GM18858 (cell line): ENCODE measurements around the gene C1QTNF3.
"Not testable (repeated sequence)": the region's sequence is repeated elsewhere in the genome, so short reads cannot be mapped to it uniquely, and the experiment has no call there.

Source experiments
- ATAC-seq: cut with Tn5 transposase; IDR thresholded peaks from one replicate; pipeline ENCODE4 v1.9.1; 2021; ENCODE audit not compliant: unreplicated experiment

Gene C1QTNF3

GRCh38 chr5:34026089-34026761 lies 16.8 kb downstream of the C1QTNF3 start:
- no peak for ATAC-seq

- ATAC-seq: peak; percentile 92
Measured at GRCh38 chr5:34022121-34022705, 20.8 kb downstream of the C1QTNF3 start.

GRCh38 chr5:34021334-34021733 lies 21.7 kb downstream of the C1QTNF3 start:
- ATAC-seq: no peak

GRCh38 chr5:34020726-34021125 lies 22.3 kb downstream of the C1QTNF3 start:
- ATAC-seq: no peak

GRCh38 chr5:34017254-34017653 lies 25.8 kb downstream of the C1QTNF3 start:
- ATAC-seq: no peak

GRCh38 chr5:34016750-34017149 lies 26.3 kb downstream of the C1QTNF3 start:
- no peak for ATAC-seq

- ATAC-seq: no peak
Measured at GRCh38 chr5:34016222-34016621, 26.8 kb downstream of the C1QTNF3 start.

- no peak for ATAC-seq
Measured at GRCh38 chr5:34015120-34015822, 27.7 kb downstream of the C1QTNF3 start.

GRCh38 chr5:34014626-34015025 lies 28.4 kb downstream of the C1QTNF3 start:
- no peak for ATAC-seq

- no peak for ATAC-seq
Measured at GRCh38 chr5:34013547-34013946, 29.5 kb downstream of the C1QTNF3 start.

GRCh38 chr5:34012791-34013190 lies 30.2 kb downstream of the C1QTNF3 start:
- ATAC-seq: no peak

GRCh38 chr5:34011536-34011935 lies 31.5 kb downstream of the C1QTNF3 start:
- ATAC-seq: no peak

- not testable (repeated sequence) for ATAC-seq
Measured at GRCh38 chr5:34010146-34010545, 32.9 kb downstream of the C1QTNF3 start.

- no peak for ATAC-seq
Measured at GRCh38 chr5:34009610-34010009, 33.4 kb downstream of the C1QTNF3 start.

GRCh38 chr5:34008802-34009201 lies 34.2 kb downstream of the C1QTNF3 start:
- no peak for ATAC-seq

GRCh38 chr5:34007621-34008600 lies 35.1 kb downstream of the C1QTNF3 start, which contains the start of gene AMACR:
TSS of gene AMACR (minus strand) at chr5:34008050. CDS start at chr5:34008019, 31 bp downstream.
- ATAC-seq: peak; percentile 87

- ATAC-seq: no peak
Measured at GRCh38 chr5:34007201-34007620, 35.8 kb downstream of the C1QTNF3 start.

GRCh38 chr5:34005681-34006080 lies 37.3 kb downstream of the C1QTNF3 start:
- ATAC-seq: no peak

GRCh38 chr5:34005211-34005610 lies 37.8 kb downstream of the C1QTNF3 start:
- no peak for ATAC-seq

- no peak for ATAC-seq
Measured at GRCh38 chr5:34003941-34004340, 39.1 kb downstream of the C1QTNF3 start.
